Measurements from ENCODE around the gene RPL29. TPM values are rescaled to one million over a fixed set of nuclear protein-coding genes. Genes with fewer than 3 reads are reported as not detected.
A peak's percentile ranks its signal among the peaks of the same experiment; 100 is the strongest.

The RPL29 gene
- total and polyA plus RNA-seq, 2 of the 8 experiments (the other 6 are each of a cell fraction or from before 2014, with no cell fraction given) = 1,467 to 2,660 TPM

GRCh38 chr3:51970606-51971300 lies 24.9 kb downstream of the RPL29 start:
- H2BK12ac ChIP-seq (ENCODE audit: low read depth, low read length) = no peak overlapping the region
- no peak overlapping the region; the same call in 1 of the 2 replicates for H2AK5ac ChIP-seq (ENCODE audit: low read depth, low read length)
- H3K23me2 ChIP-seq (ENCODE audit: low read depth, low read length) = peaks cover 19% of the 10 kb centered on the region
- no peak for FAIRE-seq
- H2BK20ac ChIP-seq (ENCODE audit: low read length) = no peak overlapping the region
- H3K27me3 ChIP-seq (replicated peaks in 1 of 4; ENCODE audit: control insufficient read depth in 3 of 4, extremely low read depth in 1 of 4, insufficient read depth in 3 of 4, low read length in 3 of 4) = peaks cover 0 to 24% (median 17%) of the 10 kb centered on the region in 4 experiments; a peak in 5 of 7 replicates
- H2BK15ac ChIP-seq (ENCODE audit: low read length) = peak overlapping the region; percentile 48; the same call in 1 of the 2 replicates
- no peak overlapping the region for H3K9ac ChIP-seq (replicated peaks in 1 of 4; ENCODE audit: extremely low read depth in 1 of 4, low read depth in 3 of 4, low read length in 3 of 4)
- no peak overlapping the region for H2AFZ ChIP-seq (ENCODE audit: low read length)
- no peaks in the 10 kb centered on the region for H3K79me2 ChIP-seq (ENCODE audit: control insufficient read depth in 1 of 2, insufficient read depth in 2 of 2, low read length in 2 of 2)
- H4K8ac ChIP-seq (ENCODE audit: extremely low read depth, insufficient read depth, low read length) = no peak overlapping the region
- H3K56ac ChIP-seq (replicated peaks; ENCODE audit: insufficient read length, low read depth, low read length) = no peak overlapping the region
- H3K79me1 ChIP-seq (ENCODE audit: low read depth, low read length) = 0 out of 2 replicates have a peak, but pooled peaks cover 2% of the 10 kb centered on the region
- peaks cover 13 to 46% (median 34%) of the 10 kb centered on the region in 4 experiments for H3K4me1 ChIP-seq (replicated peaks in 1 of 4; ENCODE audit: control insufficient read depth in 3 of 4, insufficient read depth in 4 of 4, low read length in 3 of 4)
- H3K9me3 ChIP-seq (ENCODE audit: insufficient read depth in 2 of 2, low read depth in 1 of 2, low read length in 1 of 2) = no peaks in the 10 kb centered on the region; a peak in 1 of 4 replicates
- H4K91ac ChIP-seq (replicated peaks; ENCODE audit: insufficient read length, low read length) = no peak overlapping the region
- H3K4me3 ChIP-seq (ENCODE audit: extremely low read depth in 1 of 4, insufficient read depth in 2 of 4, low read depth in 3 of 4, low read length in 4 of 4) = no peak overlapping the region
- H4K5ac ChIP-seq (ENCODE audit: insufficient read length, low read depth, low read length) = no peak overlapping the region
- no peaks in the 10 kb centered on the region for H3K36me3 ChIP-seq (ENCODE audit: control insufficient read depth in 2 of 4, insufficient read depth in 4 of 4, low read length in 3 of 4)
- no peak overlapping the region for H3K4me2 ChIP-seq (ENCODE audit: insufficient read depth in 1 of 2, low read depth in 2 of 2, low read length in 2 of 2)
- no peak overlapping the region for H3K14ac ChIP-seq (ENCODE audit: insufficient read length)
- no peak overlapping the region for H2BK5ac ChIP-seq (ENCODE audit: low read depth, low read length)
- H2BK120ac ChIP-seq (replicated peaks; ENCODE audit: low read depth, low read length) = no peak overlapping the region
- peaks cover 0 to 5% of the 10 kb centered on the region in 2 experiments for H4K20me1 ChIP-seq (replicated peaks in 1 of 2; ENCODE audit: control insufficient read depth in 1 of 2, insufficient read depth in 2 of 2, low read length in 2 of 2)
- H3K27ac ChIP-seq (ENCODE audit: low read depth, low read length) = no peak overlapping the region
- ChIA-PET CTCF (ENCODE audit: partially characterized antibody) (interaction anchor here (1.1 to 10.5 kb wide), 7 partner anchors 11 to 252 kb away, joined by 3 to 66 read pairs (median 7); partner anchors contain the start of genes ACY1, GPR62 and PARP3), POLR2A (ENCODE audit: partially characterized antibody) (interaction anchor here (4.7 to 29.3 kb wide), 5 partner anchors 0 to 29 kb away, joined by 40 to 923 read pairs (median 130); partner anchors contain the start of genes ABHD14A, ABHD14B, ACY1 and GPR62)
- no peak overlapping the region for H3K23ac ChIP-seq (ENCODE audit: insufficient read length)
- H3K18ac ChIP-seq (ENCODE audit: extremely low read depth, low read length) = no peak overlapping the region
- H3K4ac ChIP-seq (replicated peaks; ENCODE audit: insufficient read length, low read depth, low read length) = no peak overlapping the region
- WGBS, 2 experiments (ENCODE audit: extremely low coverage in 1 of 2, insufficient coverage in 1 of 2, insufficient read length in 1 of 2, insufficient replicate concordance in 2 of 2, low coverage in 1 of 2, low lambda C conversion rate in 2 of 2, missing lambda C conversion rate in 1 of 2) = 87% methylated on average over 6 of the region's 6 CpGs; no CpG with 5 or more reads in 1 of the 2 experiments
- no peak for DNase-seq (ENCODE audit: low read depth in 1 of 2, low spot score in 2 of 2)
- TF ChIP-seq SIN3A (conservative IDR thresholded peaks at IDR 0.05 in 1 of 2, IDR thresholded peaks at IDR 0.05 in 1 of 2; ENCODE audit: low read depth in 1 of 2, low read length in 2 of 2) = no peak
- TF ChIP-seq YY1 (IDR thresholded peaks at IDR 0.05; ENCODE audit: low read depth, low read length) = no peak
- no peak for TF ChIP-seq BACH1 (IDR thresholded peaks at IDR 0.05; ENCODE audit: low read length)
- no peak for TF ChIP-seq PHF8 (conservative IDR thresholded peaks at IDR 0.05; ENCODE audit: low read depth, low read length)
- no peak for TF ChIP-seq RFX5 (IDR thresholded peaks at IDR 0.05; ENCODE audit: borderline replicate concordance, low read depth, low read length)
- TF ChIP-seq CBX5 (IDR thresholded peaks at IDR 0.05; ENCODE audit: low read depth, low read length) = no peak
- TF ChIP-seq HDAC6 (IDR thresholded peaks at IDR 0.05; ENCODE audit: low read depth, low read length) = no peak
- TF ChIP-seq JUN (IDR thresholded peaks at IDR 0.05; ENCODE audit: low read depth, low read length) = no peak
- TF ChIP-seq CTCF (IDR thresholded peaks at IDR 0.05; ENCODE audit: control extremely low read depth in 1 of 3, insufficient read depth in 1 of 3, low read depth in 1 of 3, low read length in 3 of 3) = no peak
- TF ChIP-seq CREB1 (IDR thresholded peaks at IDR 0.05) = no peak
